ENCODE measurements around the gene MRM1. TPM values are rescaled to one million over a fixed set of nuclear protein-coding genes. Genes with fewer than 3 reads are reported as not detected.
A peak's percentile ranks its signal among the peaks of the same experiment; 100 is the strongest.

MRM1 gene
- total RNA-seq, 1 donor from 2014 or later, result 8.7 TPM

DNA sequence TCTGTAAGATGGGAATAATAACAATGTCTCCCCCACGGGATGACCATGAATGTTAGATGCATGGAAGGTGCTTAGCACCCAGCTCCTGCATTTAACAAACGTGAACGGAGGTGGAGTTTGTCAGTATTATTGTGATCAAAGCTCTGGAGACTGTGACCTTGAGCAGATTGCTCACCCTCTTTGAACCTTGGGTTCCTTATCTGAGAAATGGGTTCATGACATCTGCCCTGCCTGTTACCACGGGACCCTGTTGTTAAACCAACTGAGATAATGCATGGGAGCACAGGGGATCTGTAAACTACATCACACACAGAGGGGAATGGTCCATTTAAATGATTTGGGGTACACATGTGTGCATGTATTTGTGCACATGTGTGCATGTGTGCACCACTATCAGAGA lies 29.6 kb downstream of the MRM1 start:
- no peak for DNase-seq
- H3K4me1 ChIP-seq, result peaks cover 17% of the 10 kb centered on the region
- peaks cover 56% of the 10 kb centered on the region for H3K27me3 ChIP-seq (ENCODE audit: low read depth)
- TF ChIP-seq, protein P1, sequence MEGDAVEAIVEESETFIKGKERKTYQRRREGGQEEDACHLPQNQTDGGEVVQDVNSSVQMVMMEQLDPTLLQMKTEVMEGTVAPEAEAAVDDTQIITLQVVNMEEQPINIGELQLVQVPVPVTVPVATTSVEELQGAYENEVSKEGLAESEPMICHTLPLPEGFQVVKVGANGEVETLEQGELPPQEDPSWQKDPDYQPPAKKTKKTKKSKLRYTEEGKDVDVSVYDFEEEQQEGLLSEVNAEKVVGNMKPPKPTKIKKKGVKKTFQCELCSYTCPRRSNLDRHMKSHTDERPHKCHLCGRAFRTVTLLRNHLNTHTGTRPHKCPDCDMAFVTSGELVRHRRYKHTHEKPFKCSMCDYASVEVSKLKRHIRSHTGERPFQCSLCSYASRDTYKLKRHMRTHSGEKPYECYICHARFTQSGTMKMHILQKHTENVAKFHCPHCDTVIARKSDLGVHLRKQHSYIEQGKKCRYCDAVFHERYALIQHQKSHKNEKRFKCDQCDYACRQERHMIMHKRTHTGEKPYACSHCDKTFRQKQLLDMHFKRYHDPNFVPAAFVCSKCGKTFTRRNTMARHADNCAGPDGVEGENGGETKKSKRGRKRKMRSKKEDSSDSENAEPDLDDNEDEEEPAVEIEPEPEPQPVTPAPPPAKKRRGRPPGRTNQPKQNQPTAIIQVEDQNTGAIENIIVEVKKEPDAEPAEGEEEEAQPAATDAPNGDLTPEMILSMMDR (IDR thresholded peaks at IDR 0.05; ENCODE audit: borderline replicate concordance), result no peak
- H3K36me3 ChIP-seq, result no peaks in the 10 kb centered on the region
- no peak overlapping the region for H3K27ac ChIP-seq (replicated peaks)
- no peak overlapping the region for H3K4me3 ChIP-seq
- no peaks in the 10 kb centered on the region for H3K9me3 ChIP-seq (replicated peaks)
- intact Hi-C loops (cut with micrococcal nuclease), result no loop called here

DNA sequence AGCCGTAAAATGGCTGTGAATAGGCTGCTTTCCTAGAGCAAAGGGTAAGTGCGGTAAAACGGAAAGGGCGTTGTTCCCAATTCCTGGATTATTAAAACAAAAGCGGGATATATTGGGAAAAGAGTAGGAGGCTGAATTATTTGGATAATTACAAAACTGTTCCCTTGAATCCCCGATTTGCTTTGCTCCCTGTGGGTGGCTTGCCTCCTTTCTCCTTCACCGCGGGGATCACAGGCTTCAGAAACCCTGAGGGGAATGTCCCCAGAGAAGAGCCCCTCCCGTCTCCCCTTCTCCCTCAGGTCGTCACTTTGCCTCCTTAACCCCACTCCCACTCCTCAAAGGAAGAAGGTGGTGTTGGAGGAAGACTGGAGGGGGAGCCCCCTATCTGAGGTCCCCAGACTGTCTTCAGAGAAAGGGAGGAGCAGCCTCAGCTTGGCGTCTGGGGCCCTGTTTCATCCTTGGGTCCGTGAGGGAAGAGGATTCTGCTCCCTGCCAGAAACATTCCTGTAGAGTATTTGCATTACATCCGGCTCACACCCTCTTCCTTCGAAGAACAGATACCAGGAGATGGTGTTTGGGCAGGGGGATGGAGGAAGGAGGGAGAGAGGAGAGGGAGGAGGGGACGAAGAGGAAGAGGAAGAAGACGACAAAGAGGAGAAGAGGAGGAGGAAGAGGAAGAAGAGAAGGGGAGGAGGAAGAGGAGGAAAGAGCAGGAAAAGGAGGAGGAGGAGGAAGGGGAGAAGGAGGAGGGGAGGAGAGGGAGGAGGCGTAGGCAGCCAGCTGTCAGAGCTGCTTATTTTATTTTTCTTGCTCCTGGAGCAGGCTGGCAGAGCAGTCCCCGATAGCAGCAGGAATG lies 31.8 kb downstream of the MRM1 start:
- no peak for DNase-seq
- H3K27me3 ChIP-seq (ENCODE audit: low read depth), result peaks cover 77% of the 10 kb centered on the region
- TF ChIP-seq, protein P1 (IDR thresholded peaks at IDR 0.05; ENCODE audit: borderline replicate concordance), result no peak
- H3K36me3 ChIP-seq, result no peaks in the 10 kb centered on the region
- peaks cover 17% of the 10 kb centered on the region for H3K4me1 ChIP-seq
- no peaks in the 10 kb centered on the region for H3K9me3 ChIP-seq (replicated peaks)
- intact Hi-C loops (cut with micrococcal nuclease), result no loop called here
- no peak overlapping the region for H3K4me3 ChIP-seq
- H3K27ac ChIP-seq (replicated peaks), result no peak overlapping the region

DNA sequence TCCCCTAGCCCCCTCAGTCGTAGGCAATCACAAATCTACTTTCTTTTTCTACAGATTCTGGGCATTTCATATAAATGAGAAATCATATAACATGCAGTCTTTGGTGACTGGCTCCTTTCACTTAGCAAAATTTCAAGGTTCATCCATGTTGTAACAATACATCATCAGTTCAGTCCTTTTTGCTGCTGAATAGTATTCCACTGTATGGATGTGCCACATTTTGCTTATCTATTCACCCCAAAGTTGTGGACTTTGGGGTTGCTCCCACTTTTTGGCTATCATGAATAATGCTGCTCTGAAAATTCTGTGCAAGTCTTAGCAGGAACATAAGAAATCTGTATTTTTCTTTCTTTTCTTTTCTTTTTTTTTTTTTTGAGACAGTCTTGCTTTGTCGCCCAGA lies 39.0 kb downstream of the MRM1 start:
- intact Hi-C loops (cut with micrococcal nuclease), result no loop called here
- TF ChIP-seq, protein P1 (IDR thresholded peaks at IDR 0.05; ENCODE audit: borderline replicate concordance), result no peak
- no peak for DNase-seq
- Histone ChIP-seq H3K4me3 (no peak overlapping the region), H3K36me3 (no peaks in the 10 kb centered on the region), H3K27me3 (ENCODE audit: low read depth) (peaks cover 100% of the 10 kb centered on the region), H3K9me3 (replicated peaks) (no peaks in the 10 kb centered on the region), H3K4me1 (peaks cover 15% of the 10 kb centered on the region), H3K27ac (replicated peaks) (no peak overlapping the region)

DNA sequence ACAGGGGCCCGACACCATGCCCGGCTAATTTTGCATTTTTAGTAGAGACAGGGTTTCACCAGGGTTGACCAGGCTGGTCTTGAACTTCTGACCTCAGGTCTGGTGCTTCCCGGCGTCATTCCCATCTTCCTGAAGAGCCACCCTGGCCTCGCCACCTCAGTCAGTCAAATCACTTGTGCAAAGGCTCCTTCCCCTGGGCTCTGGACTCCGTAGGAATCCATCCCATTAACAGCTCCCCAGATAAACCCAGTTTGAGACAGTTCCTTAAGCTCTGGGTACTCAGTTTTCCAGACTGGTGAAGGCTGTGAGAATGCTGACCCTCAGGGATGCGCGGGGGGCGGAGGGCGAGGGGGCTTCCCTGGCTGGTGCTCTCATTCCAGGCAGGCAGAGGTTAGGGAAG lies 39.5 kb downstream of the MRM1 start:
- H3K27me3 ChIP-seq (ENCODE audit: low read depth), result peaks cover 100% of the 10 kb centered on the region
- H3K4me1 ChIP-seq, result peaks cover 15% of the 10 kb centered on the region
- no peak for DNase-seq
- no peaks in the 10 kb centered on the region for H3K9me3 ChIP-seq (replicated peaks)
- H3K27ac ChIP-seq (replicated peaks), result no peak overlapping the region
- no peak overlapping the region for H3K4me3 ChIP-seq
- TF ChIP-seq, protein P1 (IDR thresholded peaks at IDR 0.05; ENCODE audit: borderline replicate concordance), result no peak
- intact Hi-C loops (cut with micrococcal nuclease), result no loop called here
- H3K36me3 ChIP-seq, result no peaks in the 10 kb centered on the region

DNA sequence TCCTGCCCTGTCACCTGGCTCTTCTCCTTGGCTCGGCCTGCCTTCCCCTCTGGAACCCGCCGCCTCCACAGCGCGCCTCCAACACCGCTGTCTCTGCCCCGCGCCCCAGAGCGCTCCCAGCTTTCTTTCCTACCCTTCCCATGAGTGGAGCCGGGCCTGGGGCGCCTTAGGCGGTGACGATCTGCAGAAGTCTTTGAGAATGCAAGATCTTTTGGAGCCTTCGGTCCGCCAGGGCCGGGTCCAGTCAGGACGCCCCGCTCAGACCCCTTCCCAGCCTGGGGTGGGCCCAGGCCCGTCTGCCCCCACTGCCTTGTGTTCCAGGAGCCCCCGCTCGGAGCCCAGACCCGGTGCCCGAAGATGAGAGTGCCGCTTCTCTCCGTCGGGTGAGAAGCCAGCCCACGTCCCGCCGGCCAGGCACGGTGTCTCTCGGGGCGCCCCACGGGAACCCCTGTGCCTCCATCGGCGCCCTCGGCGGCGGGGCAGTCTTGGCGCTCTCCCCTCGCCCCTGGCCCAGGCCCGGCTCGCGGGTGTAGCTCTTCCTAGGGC lies 40.0 kb downstream of the MRM1 start:
- TF ChIP-seq, protein P1 (IDR thresholded peaks at IDR 0.05; ENCODE audit: borderline replicate concordance), result no peak
- Histone ChIP-seq H3K36me3 (no peaks in the 10 kb centered on the region), H3K9me3 (replicated peaks) (no peaks in the 10 kb centered on the region), H3K4me1 (peaks cover 15% of the 10 kb centered on the region), H3K27ac (replicated peaks) (no peak overlapping the region), H3K4me3 (peak overlapping the region; percentile 60), H3K27me3 (ENCODE audit: low read depth) (peaks cover 100% of the 10 kb centered on the region)
- intact Hi-C loops (cut with micrococcal nuclease), result no loop called here
- DNase-seq, result no peak
